HTR-8/SVneo (cell line): ENCODE data around the gene PLCXD3.
"Not testable (repeated sequence)": the region's sequence is repeated elsewhere in the genome, so short reads cannot be mapped to it uniquely, and the experiment has no call there.

ENCODE experiments used
- DNase-seq: peaks from one replicate; pipeline ENCODE4 v3.0.0; 2011; ENCODE audit warnings: low spot score, mixed read lengths; ENCODE audit not compliant: insufficient read length
- FAIRE-seq: peaks from 2 replicates; lab custom pipeline; 2011; peaks lifted over from hg19 to GRCh38; lab: Jason Lieb, UNC

The PLCXD3 gene

GRCh38 chr5:41503310-41503709 is 7.1 kb downstream of the PLCXD3 start:
- FAIRE-seq: no peak
- DNase-seq: no peak

- not testable (repeated sequence) for FAIRE-seq, DNase-seq
These were observed 16.8 kb downstream of the PLCXD3 start for GRCh38 chr5:41493490-41494126.

GRCh38 chr5:41485533-41485932 is 24.9 kb downstream of the PLCXD3 start:
- FAIRE-seq (no peak), DNase-seq (no peak)

GRCh38 chr5:41482715-41483114 is 27.7 kb downstream of the PLCXD3 start:
- no peak for DNase-seq
- no peak for FAIRE-seq

- DNase-seq (no peak), FAIRE-seq (no peak)
These were observed 28.2 kb downstream of the PLCXD3 start for GRCh38 chr5:41482173-41482572.

GRCh38 chr5:41471571-41472208 is 38.7 kb downstream of the PLCXD3 start:
- DNase-seq, FAIRE-seq: not testable (repeated sequence)

- FAIRE-seq (no peak), DNase-seq (no peak)
These were observed 44.8 kb downstream of the PLCXD3 start for GRCh38 chr5:41465493-41466171.

GRCh38 chr5:41459557-41459956 is 50.8 kb downstream of the PLCXD3 start:
- FAIRE-seq: no peak

GRCh38 chr5:41457094-41457493 is 53.3 kb downstream of the PLCXD3 start:
- DNase-seq (no peak), FAIRE-seq (no peak)

More at GRCh38 chr5:41459557-41459956, 50.8 kb downstream of the PLCXD3 start:
- no peak for DNase-seq

- DNase-seq (no peak), FAIRE-seq (no peak)
These were observed 57.9 kb downstream of the PLCXD3 start for GRCh38 chr5:41452506-41452905.

- DNase-seq (no peak), FAIRE-seq (no peak)
These were observed 62.5 kb downstream of the PLCXD3 start for GRCh38 chr5:41447650-41448510.

GRCh38 chr5:41445937-41446563 is 64.4 kb downstream of the PLCXD3 start:
- no peak for FAIRE-seq
- DNase-seq: no peak

GRCh38 chr5:41435276-41435675 is 75.1 kb downstream of the PLCXD3 start:
- DNase-seq (no peak), FAIRE-seq (no peak)

- DNase-seq (no peak), FAIRE-seq (peak; percentile 16)
These were observed 76.7 kb downstream of the PLCXD3 start for GRCh38 chr5:41433552-41434181.

GRCh38 chr5:41432481-41433253 is 77.7 kb downstream of the PLCXD3 start:
- no peak for FAIRE-seq
- DNase-seq: no peak

- DNase-seq: no peak
- FAIRE-seq: no peak
These were observed 82.9 kb downstream of the PLCXD3 start for GRCh38 chr5:41427505-41427904.

- DNase-seq (no peak), FAIRE-seq (peak; percentile 38)
These were observed 84.7 kb downstream of the PLCXD3 start for GRCh38 chr5:41425736-41426135.

- DNase-seq (no peak), FAIRE-seq (peak; percentile 82)
These were observed 89.8 kb downstream of the PLCXD3 start for GRCh38 chr5:41420492-41421067.
